SK-N-SH (cell line): ENCODE measurements around the gene POU3F3. TPM values are rescaled to one million over a fixed set of nuclear protein-coding genes. Genes with fewer than 3 reads are reported as not detected.

Experiments
- CTCF ChIA-PET: fragments of 300-600, 350-600 bp; formaldehyde crosslinking; extraction: SDS; loops from one replicate; lab custom pipeline; 2021; lab: Yijun Ruan, JAX
- POLR2A ChIA-PET: fragments of 350-600 bp; sonication (Branson Sonifier 250); formaldehyde crosslinking; extraction: SDS; loops from one replicate; lab custom pipeline; 2020; ENCODE audit warnings: antibody characterized with exemption, inconsistent platforms; lab: Yijun Ruan, JAX
- DNase-seq: peaks from one replicate; pipeline ENCODE4 v3.0.0; 2012
- H2AFZ ChIP-seq: fragments of 200-600 bp; sonication (generic); 2 replicates; pipeline ENCODE4 v1.8.1; 2016; ENCODE audit warnings: antibody characterized with exemption, mild to moderate bottlenecking, low read depth
- H3F3A ChIP-seq: fragments of 200-600 bp; sonication (generic); replicated peaks from 2 replicates; pipeline ENCODE3; 2016; ENCODE audit warnings: antibody characterized with exemption, mild to moderate bottlenecking; ENCODE audit not compliant: insufficient read depth
- H3K27ac ChIP-seq, 2 experiments: fragments of 200-500 bp in 1 of 2; fragments of 200-600 bp in 1 of 2; sonication (Bioruptor generic) in 1 of 2; sonication (generic), shearing (Covaris generic) in 1 of 2; 2 replicates each; pipeline versions ENCODE4 v1.5.1 to v1.6.1; 2014 to 2016; ENCODE audit warnings: low read depth in 2 of 2, inconsistent platforms in 1 of 2, low read length in 1 of 2, mild to moderate bottlenecking in 1 of 2, mixed read lengths in 1 of 2
- H3K27me3 ChIP-seq: fragments of 200-600 bp; sonication (generic), shearing (Covaris generic); 2 replicates; pipeline ENCODE4 v1.6.1; 2016; ENCODE audit warnings: mixed run types; ENCODE audit not compliant: insufficient read depth
- H3K36me3 ChIP-seq, 2 experiments: fragments of 200-500 bp in 1 of 2; fragments of 200-600 bp in 1 of 2; sonication (Bioruptor generic) in 1 of 2; sonication (generic) in 1 of 2; replicated peaks in 1 of 2; 2 replicates each; pipeline versions ENCODE3 to v1.5.1; 2014 to 2016; ENCODE audit warnings: low read length in 1 of 2, mild to moderate bottlenecking in 1 of 2; ENCODE audit not compliant: insufficient read depth in 2 of 2, control insufficient read depth in 1 of 2
- H3K4me1 ChIP-seq, 2 experiments: fragments of 200-500 bp in 1 of 2; fragments of 200-600 bp in 1 of 2; sonication (Bioruptor generic) in 1 of 2; sonication (generic), shearing (Covaris generic) in 1 of 2; 2 replicates each; pipeline versions ENCODE4 v1.5.1 to v1.6.1; 2014 to 2016; ENCODE audit warnings: low read depth in 1 of 2, low read length in 1 of 2, mixed run types in 1 of 2; ENCODE audit not compliant: insufficient read depth in 2 of 2, control insufficient read depth in 1 of 2
- H3K4me2 ChIP-seq: fragments of 200-600 bp; sonication (generic), shearing (Covaris generic); 2 replicates; pipeline ENCODE4 v1.6.1; 2017; ENCODE audit warnings: mixed run types
- H3K4me3 ChIP-seq, 2 experiments: fragments of 200-500 bp in 1 of 2; fragments of 200-600 bp in 1 of 2; sonication (Bioruptor generic) in 1 of 2; sonication (generic), shearing (Covaris generic) in 1 of 2; 2 replicates each; pipeline versions ENCODE4 v1.5.1 to v1.8.1; 2014 to 2016; ENCODE audit warnings: low read depth in 2 of 2, inconsistent platforms in 1 of 2, low read length in 1 of 2, mild to moderate bottlenecking in 1 of 2, mixed read lengths in 1 of 2, moderate library complexity in 1 of 2
- H3K79me2 ChIP-seq: fragments of 200-600 bp; sonication (generic); 2 replicates; pipeline ENCODE4 v1.8.1; 2017; ENCODE audit warnings: mild to moderate bottlenecking; ENCODE audit not compliant: insufficient read depth
- H3K9ac ChIP-seq: fragments of 200-600 bp; sonication (generic); 2 replicates; pipeline ENCODE4 v1.6.1; 2017; ENCODE audit warnings: mixed run types
- H3K9me2 ChIP-seq: fragments of 200-600 bp; sonication (generic); 2 replicates; pipeline ENCODE4 v1.6.1; 2017; ENCODE audit warnings: mixed run types
- H3K9me3 ChIP-seq: fragments of 200-600 bp; sonication (generic); 2 replicates; pipeline ENCODE4 v1.6.1; 2017; ENCODE audit warnings: mixed run types, mild to moderate bottlenecking, moderate library complexity
- H4K20me1 ChIP-seq: fragments of 200-600 bp; sonication (generic); 2 replicates; pipeline ENCODE4 v1.6.1; 2017; ENCODE audit warnings: mild to moderate bottlenecking, mixed run types; ENCODE audit not compliant: insufficient read depth
- CTCF ChIP-seq: fragments of 200-600 bp; sonication (generic); IDR thresholded peaks from 2 replicates; pipeline ENCODE4 v1.6.1; 2017; ENCODE audit warnings: antibody characterized with exemption, mild to moderate bottlenecking, moderate library complexity
- EP300 ChIP-seq, 2 experiments: IDR thresholded peaks; 2 replicates each; pipeline versions ENCODE4 v1.4.0 to v1.6.1; 2012; ENCODE audit warnings: borderline replicate concordance in 1 of 2, low read depth in 1 of 2, low read length in 1 of 2
- FOSL2 ChIP-seq: IDR thresholded peaks from 2 replicates; pipeline ENCODE4 v1.4.0; 2012; ENCODE audit warnings: low read depth, mild to moderate bottlenecking, moderate library complexity, borderline replicate concordance
- FOXM1 ChIP-seq: IDR thresholded peaks from 2 replicates; pipeline ENCODE4 v1.4.0; 2012; ENCODE audit warnings: low read depth, mild to moderate bottlenecking
- JUND ChIP-seq: IDR thresholded peaks from 2 replicates; pipeline ENCODE4 v1.4.0; 2012
- MAX ChIP-seq: IDR thresholded peaks from 2 replicates; pipeline ENCODE4 v1.4.0; 2012; ENCODE audit warnings: low read depth
- NRF1 ChIP-seq: IDR thresholded peaks from 2 replicates; pipeline ENCODE4 v1.6.1; 2012; ENCODE audit warnings: low read depth, mild to moderate bottlenecking, low read length
- RXRA ChIP-seq: IDR thresholded peaks from 2 replicates; pipeline ENCODE4 v1.4.0; 2012; ENCODE audit warnings: low read depth, mild to moderate bottlenecking, borderline replicate concordance
- SIN3A ChIP-seq: IDR thresholded peaks from 2 replicates; pipeline ENCODE4 v1.6.1; 2012; ENCODE audit warnings: low read depth, mild to moderate bottlenecking, low read length, moderate library complexity, borderline replicate concordance
- YY1 ChIP-seq: IDR thresholded peaks from 2 replicates; pipeline ENCODE4 v1.4.0; 2012; ENCODE audit warnings: low read depth, mild to moderate bottlenecking
- WGBS: methylation state at CpG from one replicate; pipeline ENCODE4 v1.1.6; 2017; ENCODE audit warnings: low lambda C conversion rate; 5-methylcytosine and 5-hydroxymethylcytosine counted together
- polyA plus RNA-seq, 3 experiments: library from polyadenylated mRNA; depleted of rRNA; stranded (reverse); fragments of >200 nt; gene quantifications; 2 replicates each; pipeline ENCODE4 v1.2.3, GENCODE V29; 2012

Gene POU3F3
- polyA plus RNA-seq, 1 of the 3 experiments (the other 2 are of a cell fraction), result not detected

GRCh38 chr2:104866122-104866864, 12.4 kb downstream of the POU3F3 start:
- Histone ChIP-seq H3K9ac (no peak overlapping the region), H3K9me2 (no peaks in the 10 kb centered on the region), H3K27ac (no peak overlapping the region), H3K9me3 (no peaks in the 10 kb centered on the region), H3K4me1 (no peaks in the 10 kb centered on the region; a peak in 1 of 4 replicates), H3K4me3 (no peak overlapping the region), H4K20me1 (no peaks in the 10 kb centered on the region), H3K36me3 (no peaks in the 10 kb centered on the region), H3K4me2 (no peak overlapping the region), H3K27me3 (peaks cover 53% of the 10 kb centered on the region), H3F3A (no peaks in the 10 kb centered on the region), H3K79me2 (no peaks in the 10 kb centered on the region), H2AFZ (no peak overlapping the region)
- POLR2A ChIA-PET, result no interaction called here
- no peak for DNase-seq
- no peak for TF ChIP-seq CTCF
- no peak for TF ChIP-seq SIN3A
- TF ChIP-seq MAX, result no peak
- no peak for TF ChIP-seq NRF1
- no peak for TF ChIP-seq FOSL2
- no peak for TF ChIP-seq FOXM1
- CTCF ChIA-PET, result interaction anchor here (0.7 to 3.0 kb wide), 3 partner anchors 10 to 907 kb away, joined by 3 to 17 read pairs (median 5); no protein-coding TSS in a partner anchor
- 38% methylated on average over 11 of the region's 11 CpGs for WGBS

- 40% methylated on average over 10 of the region's 51 CpGs for WGBS
- CTCF ChIA-PET, result interaction anchor here (0.7 to 3.0 kb wide), 3 partner anchors 9 to 1706 kb away, joined by 3 to 17 read pairs (median 6); no protein-coding TSS in a partner anchor
- POLR2A ChIA-PET, result no interaction called here
These were observed 13.2 kb downstream of the POU3F3 start for GRCh38 chr2:104866883-104867812.

More at GRCh38 chr2:104866883-104867812, 13.2 kb downstream of the POU3F3 start:
- H3F3A ChIP-seq, result no peaks in the 10 kb centered on the region
- no peak for DNase-seq
- H2AFZ ChIP-seq, result no peak overlapping the region
- H3K4me3 ChIP-seq, result no peak overlapping the region
- no peak overlapping the region for H3K27ac ChIP-seq
- H3K4me1 ChIP-seq, result no peaks in the 10 kb centered on the region; a peak in 1 of 4 replicates
- no peaks in the 10 kb centered on the region for H4K20me1 ChIP-seq
- H3K9me2 ChIP-seq, result no peaks in the 10 kb centered on the region
- no peak for TF ChIP-seq EP300 (IDR thresholded peaks at IDR 0.05; ENCODE audit: borderline replicate concordance in 1 of 2, low read depth in 1 of 2, low read length in 1 of 2)
- TF ChIP-seq RXRA, result no peak
- TF ChIP-seq YY1, result no peak
- no peak for TF ChIP-seq FOSL2
- TF ChIP-seq SIN3A, result no peak
- TF ChIP-seq JUND, result no peak
- H3K79me2 ChIP-seq, result no peaks in the 10 kb centered on the region
- H3K9me3 ChIP-seq, result no peaks in the 10 kb centered on the region
- H3K9ac ChIP-seq, result no peak overlapping the region
- H3K36me3 ChIP-seq, result no peaks in the 10 kb centered on the region
- peaks cover 50% of the 10 kb centered on the region for H3K27me3 ChIP-seq
- H3K4me2 ChIP-seq, result no peak overlapping the region
